Measurements from ENCODE around the gene CCND1. TPM values are rescaled to one million over a fixed set of nuclear protein-coding genes. Genes with fewer than 3 reads are reported as not detected.

The CCND1 gene
- total and polyA plus RNA-seq, 2 of the 8 experiments (the other 6 are each of a cell fraction or from before 2014, with no cell fraction given), result 64.5 to 170 TPM

DNA sequence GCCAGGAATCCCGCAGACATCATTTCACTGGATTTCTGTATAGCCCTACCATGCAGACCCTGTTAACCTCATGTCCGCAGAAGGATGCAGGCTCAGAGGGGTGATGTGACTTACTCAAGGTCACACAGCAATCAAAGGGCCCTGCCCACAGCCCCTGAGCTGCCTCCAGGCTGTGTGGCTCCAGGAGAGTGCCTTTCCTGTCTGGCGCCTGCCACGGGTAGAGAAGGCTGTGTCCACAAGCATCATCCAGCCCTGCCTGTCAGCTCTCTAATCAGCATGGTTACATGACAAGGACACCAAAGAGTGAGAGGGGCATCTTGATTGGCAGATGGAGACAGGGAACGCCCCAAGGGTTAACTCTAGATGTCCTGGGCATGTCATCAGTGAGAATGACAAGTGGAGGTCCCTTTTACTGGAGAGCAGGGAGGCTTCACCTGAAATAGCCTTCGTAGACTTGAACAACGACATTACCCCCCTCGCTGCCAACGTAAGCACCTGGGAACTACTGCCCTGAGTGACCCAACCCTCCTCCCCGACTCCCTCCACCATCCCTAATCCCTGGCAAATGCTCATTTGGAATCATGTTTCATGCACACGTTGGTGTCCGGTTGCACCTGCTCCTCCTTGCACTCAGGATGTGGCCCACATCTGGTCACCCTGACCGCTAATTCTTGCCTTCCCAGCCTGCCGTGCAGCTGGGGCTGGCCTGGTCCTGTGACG, 56.0 kb downstream of the CCND1 start:
- Histone ChIP-seq H3K36me3 (ENCODE audit: control insufficient read depth in 2 of 4, insufficient read depth in 4 of 4, low read length in 3 of 4) (peaks cover 0 to 10% (median 4%) of the 10 kb centered on the region in 4 experiments; a peak in 3 of 8 replicates), H3K23me2 (ENCODE audit: low read depth, low read length) (no peaks in the 10 kb centered on the region; the same call in 1 of the 2 replicates), H4K8ac (ENCODE audit: extremely low read depth, insufficient read depth, low read length) (no peak overlapping the region; the same call in 1 of the 2 replicates), H4K5ac (ENCODE audit: insufficient read length, low read depth, low read length) (no peak overlapping the region), H3K27me3 (replicated peaks in 1 of 4; ENCODE audit: control insufficient read depth in 3 of 4, extremely low read depth in 1 of 4, insufficient read depth in 3 of 4, low read length in 3 of 4) (no peaks in the 10 kb centered on the region; a peak in 1 of 7 replicates), H3K27ac (ENCODE audit: low read depth, low read length) (no peak overlapping the region; the same call in 1 of the 2 replicates), H3K9me3 (ENCODE audit: insufficient read depth in 2 of 2, low read depth in 1 of 2, low read length in 1 of 2) (peaks cover 0 to 3% of the 10 kb centered on the region in 2 experiments; a peak in 1 of 4 replicates), H3K79me1 (ENCODE audit: low read depth, low read length) (no peaks in the 10 kb centered on the region; the same call in 1 of the 2 replicates), H2BK120ac (replicated peaks; ENCODE audit: low read depth, low read length) (no peak overlapping the region), H3K56ac (replicated peaks; ENCODE audit: insufficient read length, low read depth, low read length) (no peak overlapping the region), H3K4me2 (ENCODE audit: insufficient read depth in 1 of 2, low read depth in 2 of 2, low read length in 2 of 2) (peak overlapping the region in 1 of 2 experiments; percentile 4; a peak in 1 of 4 replicates), H3K79me2 (ENCODE audit: control insufficient read depth in 1 of 2, insufficient read depth in 2 of 2, low read length in 2 of 2) (no peaks in the 10 kb centered on the region), H4K91ac (replicated peaks; ENCODE audit: insufficient read length, low read length) (no peak overlapping the region), H2BK12ac (ENCODE audit: low read depth, low read length) (no peak overlapping the region), H3K18ac (ENCODE audit: extremely low read depth, low read length) (no peak overlapping the region), H2BK5ac (ENCODE audit: low read depth, low read length) (peak overlapping the region; percentile 2; the same call in 1 of the 2 replicates), H3K4me3 (ENCODE audit: extremely low read depth in 1 of 4, insufficient read depth in 2 of 4, low read depth in 3 of 4, low read length in 4 of 4) (no peak overlapping the region), H4K20me1 (replicated peaks in 1 of 2; ENCODE audit: control insufficient read depth in 1 of 2, insufficient read depth in 2 of 2, low read length in 2 of 2) (peaks cover 1 to 5% of the 10 kb centered on the region in 2 experiments), H3K9ac (replicated peaks in 1 of 4; ENCODE audit: extremely low read depth in 1 of 4, low read depth in 3 of 4, low read length in 3 of 4) (no peak overlapping the region; a peak in 1 of 7 replicates), H2BK20ac (ENCODE audit: low read length) (no peak overlapping the region), H2AK5ac (ENCODE audit: low read depth, low read length) (no peak overlapping the region), H3K4ac (replicated peaks; ENCODE audit: insufficient read length, low read depth, low read length) (no peak overlapping the region), H2AFZ (ENCODE audit: low read length) (no peak overlapping the region), H3K14ac (ENCODE audit: insufficient read length) (no peak overlapping the region), H3K4me1 (replicated peaks in 1 of 4; ENCODE audit: control insufficient read depth in 3 of 4, insufficient read depth in 4 of 4, low read length in 3 of 4) (peaks cover 6 to 25% (median 11%) of the 10 kb centered on the region in 4 experiments; a peak in 6 of 7 replicates), H2BK15ac (ENCODE audit: low read length) (0 out of 2 replicates have a peak overlapping the region, but pooled peaks have one; percentile 74), H3K23ac (ENCODE audit: insufficient read length) (no peak overlapping the region)
- 81% methylated on average over 14 of the region's 15 CpGs; no CpG with 5 or more reads in 1 of the 2 experiments for WGBS, 2 experiments (ENCODE audit: extremely low coverage in 1 of 2, insufficient coverage in 1 of 2, insufficient read length in 1 of 2, insufficient replicate concordance in 2 of 2, low coverage in 1 of 2, low lambda C conversion rate in 2 of 2, missing lambda C conversion rate in 1 of 2)
- no peak for FAIRE-seq
- POLR2A ChIA-PET (ENCODE audit: partially characterized antibody), result interaction anchor here (0.6 to 2.3 kb wide), 6 partner anchors 13 to 977 kb away, joined by 3 to 5 read pairs (median 4); no protein-coding TSS in a partner anchor
- CTCF ChIA-PET (ENCODE audit: partially characterized antibody), result interaction anchor here (0.7 to 3.6 kb wide), 7 partner anchors 12 to 901 kb away, joined by 3 to 20 read pairs (median 4); no protein-coding TSS in a partner anchor
- no peak for DNase-seq (ENCODE audit: low read depth in 1 of 2, low spot score in 2 of 2)
- TF ChIP-seq CBX8 (IDR thresholded peaks at IDR 0.05; ENCODE audit: borderline replicate concordance, low read depth, low read length) (no peak), GABPA (IDR thresholded peaks at IDR 0.05; ENCODE audit: borderline replicate concordance, insufficient read depth, low read length) (no peak), KDM1A (IDR thresholded peaks at IDR 0.05; ENCODE audit: borderline replicate concordance, low read length) (peak; percentile 39; the same call in 1 of the 2 replicates), SIRT6 (IDR thresholded peaks at IDR 0.05; ENCODE audit: low read length) (no peak), KDM4A (IDR thresholded peaks at IDR 0.05; ENCODE audit: low read depth, low read length, severe bottlenecking) (no peak)

Data from H1 (cell line).